GM23338 (cell line): Measurements from ENCODE around the gene BZW2. TPM values are rescaled to one million over a fixed set of nuclear protein-coding genes. Genes with fewer than 3 reads are reported as not detected.

Experiments
- ATAC-seq: fragments of 200-7000 bp; cut with Tn5 transposase; 3 replicates; pipeline ENCODE4 v1.9.1; 2020
- DNase-seq: peaks from one replicate; pipeline ENCODE4 v3.0.0-alpha.2; 2015; ENCODE audit warnings: low spot score
- H2AFZ ChIP-seq: fragments of 200-600 bp; sonication (generic); 2 replicates; pipeline ENCODE4 v1.8.0; 2016; ENCODE audit warnings: antibody characterized with exemption, mild to moderate bottlenecking, moderate library complexity
- H3F3A ChIP-seq: fragments of 200-600 bp; sonication (generic); replicated peaks from 2 replicates; pipeline ENCODE4 v1.8.0; 2017; ENCODE audit warnings: antibody characterized with exemption, mixed run types, low read depth
- H3K27ac ChIP-seq: fragments of 200-600 bp; sonication (generic); 2 replicates; pipeline ENCODE4 v1.6.1; 2016; ENCODE audit warnings: low read depth
- H3K27me3 ChIP-seq: fragments of 200-600 bp; sonication (generic); 2 replicates; pipeline ENCODE4 v1.8.0; 2016; ENCODE audit warnings: mild to moderate bottlenecking, mixed run types, moderate library complexity; ENCODE audit not compliant: insufficient read depth
- H3K36me3 ChIP-seq: fragments of 200-600 bp; sonication (generic); 2 replicates; pipeline ENCODE4 v1.8.0; 2016; ENCODE audit warnings: mild to moderate bottlenecking; ENCODE audit not compliant: insufficient read depth
- H3K4me1 ChIP-seq: fragments of 200-600 bp; sonication (generic); 2 replicates; pipeline ENCODE4 v1.8.0; 2016; ENCODE audit warnings: mild to moderate bottlenecking, moderate library complexity; ENCODE audit not compliant: insufficient read depth
- H3K4me2 ChIP-seq: fragments of 200-600 bp; sonication (generic); 2 replicates; pipeline ENCODE4 v1.7.1; 2017; ENCODE audit warnings: mixed run types
- H3K4me3 ChIP-seq: fragments of 200-600 bp; sonication (generic); 2 replicates; pipeline ENCODE4 v1.6.1; 2016; ENCODE audit warnings: mixed run types
- H3K79me2 ChIP-seq: fragments of 200-600 bp; sonication (generic); replicated peaks from 2 replicates; pipeline ENCODE4 v1.8.0; 2017; ENCODE audit warnings: mild to moderate bottlenecking; ENCODE audit not compliant: insufficient read depth
- H3K9me2 ChIP-seq: fragments of 200-600 bp; sonication (generic); 2 replicates; pipeline ENCODE4 v1.8.0; 2017; ENCODE audit not compliant: insufficient read depth
- H4K20me1 ChIP-seq: fragments of 200-600 bp; sonication (generic); replicated peaks from 2 replicates; pipeline ENCODE4 v1.8.0; 2017; ENCODE audit warnings: mild to moderate bottlenecking; ENCODE audit not compliant: insufficient read depth
- H3K27ac Mint-ChIP-seq: 2 replicates; pipeline ENCODE4 v1.8.0; 2020; ENCODE audit warnings: inconsistent platforms, mild to moderate bottlenecking, moderate library complexity, mixed read lengths
- H3K27me3 Mint-ChIP-seq: 3 replicates; pipeline ENCODE4 v1.8.0; 2022; ENCODE audit warnings: low read depth, mild to moderate bottlenecking, moderate library complexity, mixed read lengths, inconsistent platforms; ENCODE audit not compliant: insufficient read depth, poor library complexity
- H3K36me3 Mint-ChIP-seq: 3 replicates; pipeline ENCODE4 v1.8.0; 2021; ENCODE audit warnings: low read depth, mild to moderate bottlenecking, inconsistent platforms, moderate library complexity, mixed read lengths
- H3K4me1 Mint-ChIP-seq: 3 replicates; pipeline ENCODE4 v1.8.0; 2020; ENCODE audit warnings: mild to moderate bottlenecking, inconsistent platforms, mixed read lengths
- H3K4me3 Mint-ChIP-seq: 3 replicates; pipeline ENCODE4 v1.8.0; 2021; ENCODE audit warnings: moderate library complexity, mild to moderate bottlenecking, inconsistent platforms, mixed read lengths
- H3K9me3 Mint-ChIP-seq: 3 replicates; pipeline ENCODE4 v1.8.0; 2020; ENCODE audit warnings: moderate library complexity, mild to moderate bottlenecking, inconsistent platforms, mixed read lengths
- CREB1 ChIP-seq: fragments of 250-450 bp; sonication (Bioruptor Pico); IDR thresholded peaks from 2 replicates; pipeline ENCODE4 v1.5.0; 2020; ENCODE audit warnings: low read depth, mild to moderate bottlenecking, moderate library complexity
- EZH2 ChIP-seq: fragments of 200-600 bp; sonication (generic); IDR thresholded peaks from one replicate; pipeline ENCODE4 v1.8.0; 2017; ENCODE audit warnings: antibody characterized with exemption, mild to moderate bottlenecking, low read depth; ENCODE audit not compliant: unreplicated experiment
- EZH2phosphoT487 ChIP-seq: fragments of 200-600 bp; sonication (generic); IDR thresholded peaks from one replicate; pipeline ENCODE4 v1.8.1; 2018; ENCODE audit warnings: antibody characterized with exemption; ENCODE audit not compliant: unreplicated experiment
- JUNB ChIP-seq: IDR thresholded peaks from one replicate; pipeline ENCODE4 v1.6.1; 2016; ENCODE audit warnings: antibody characterized with exemption; ENCODE audit not compliant: unreplicated experiment
- NANOG ChIP-seq: IDR thresholded peaks from 2 replicates; pipeline ENCODE4 v1.6.1; 2016; ENCODE audit warnings: antibody characterized with exemption, borderline replicate concordance
- POLR2AphosphoS5 ChIP-seq: IDR thresholded peaks from 2 replicates; pipeline ENCODE4 v1.6.1; 2016; ENCODE audit warnings: antibody characterized with exemption, low read depth
- STAT1 ChIP-seq: IDR thresholded peaks from one replicate; pipeline ENCODE4 v1.6.1; 2016; ENCODE audit warnings: antibody characterized with exemption; ENCODE audit not compliant: unreplicated experiment
- ZNF114 ChIP-seq: fragments of 250-450 bp; sonication (Bioruptor Pico); IDR thresholded peaks from 2 replicates; pipeline ENCODE4 v1.5.0; 2020; ENCODE audit warnings: mild to moderate bottlenecking, moderate library complexity
- ZNF331 ChIP-seq: fragments of 250-450 bp; sonication (Bioruptor Pico); IDR thresholded peaks from 2 replicates; pipeline ENCODE4 v1.5.0; 2020; ENCODE audit warnings: low read depth, mild to moderate bottlenecking, moderate library complexity
- polyA plus RNA-seq: library from polyadenylated mRNA; unstranded; fragments of >200 nt; fragmentation: Nextera tagmentation; extraction: Ambion mirVana; gene quantifications from 2 replicates; pipeline ENCODE4 v1.2.1, GENCODE V29; 2016
- total RNA-seq: library from RNA; depleted of rRNA; stranded (reverse); fragments of >200 nt; shearing (Covaris generic); gene quantifications from 2 replicates; pipeline ENCODE4 v1.2.3, GENCODE V29; 2014
- TF ChIP-seq, protein P1 (sequence below): IDR thresholded peaks from one replicate; pipeline ENCODE4 v1.6.1; 2018; ENCODE audit warnings: antibody characterized with exemption; ENCODE audit not compliant: unreplicated experiment
- TF ChIP-seq, protein P2 (sequence below), 2 experiments: fragments of 200-600 bp in 1 of 2; sonication (generic) in 1 of 2; conservative IDR thresholded peaks; 2 replicates each; pipeline versions ENCODE4 v1.5.1 to v1.6.1; 2016 to 2017; ENCODE audit warnings: antibody characterized with exemption in 2 of 2, low read depth in 2 of 2, mild to moderate bottlenecking in 2 of 2, moderate library complexity in 1 of 2
- TF ChIP-seq, protein P3 (sequence below): fragments of 250-450 bp; sonication (Bioruptor Pico); IDR thresholded peaks from 2 replicates; pipeline ENCODE4 v1.5.0; 2020; ENCODE audit warnings: mild to moderate bottlenecking, moderate library complexity
- TF ChIP-seq, protein P4 (sequence below): IDR thresholded peaks from 2 replicates; pipeline ENCODE4 v1.6.1; 2016; ENCODE audit warnings: antibody characterized with exemption

The BZW2 gene
- total and polyA plus RNA-seq, 2 experiments from 2014 or later, result 88.8 to 108 TPM

DNA sequence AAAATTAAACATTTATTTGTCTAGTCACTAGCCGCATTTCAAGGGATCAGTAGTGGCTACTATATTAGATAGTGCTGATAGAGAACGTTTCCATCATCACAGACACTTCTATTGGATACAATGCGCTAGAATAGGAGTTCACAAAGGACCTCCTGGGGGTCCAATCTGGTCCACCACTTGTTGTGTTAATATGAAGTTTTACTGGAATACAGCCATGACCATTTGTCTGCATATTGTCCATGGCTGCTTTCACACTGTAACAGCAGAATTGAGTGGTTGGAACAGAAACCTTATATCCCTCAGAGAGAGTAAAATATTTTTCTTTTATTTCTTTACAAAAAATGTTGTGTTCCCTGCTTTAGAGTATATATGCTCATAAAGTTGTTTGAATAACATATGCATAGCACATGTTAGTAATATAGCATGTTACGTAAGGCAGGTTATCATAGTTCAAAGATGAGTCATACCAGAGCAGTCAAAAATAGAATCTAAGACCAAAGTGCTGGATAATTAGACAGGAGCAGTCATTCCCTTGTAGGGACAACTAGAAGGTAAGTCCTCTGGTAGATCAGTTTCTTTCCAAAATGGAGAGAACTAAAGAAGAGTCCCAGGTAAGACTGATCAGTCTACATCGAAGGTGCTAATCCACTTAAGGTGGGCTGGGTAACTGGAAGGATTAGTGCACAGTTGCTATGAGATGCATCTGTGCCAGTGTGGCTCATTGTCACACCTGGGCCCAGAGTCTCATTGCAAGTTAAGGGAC lies 14.9 kb downstream of the BZW2 start:
- no peaks in the 10 kb centered on the region for H3K9me3 Mint-ChIP-seq
- peaks cover 7% of the 10 kb centered on the region for H3K36me3 Mint-ChIP-seq
- Histone ChIP-seq H3K9me2 (no peaks in the 10 kb centered on the region), H3K4me2 (0 out of 2 replicates have a peak overlapping the region, but pooled peaks have one; percentile 15), H3K4me3 (no peak overlapping the region), H2AFZ (no peak overlapping the region), H3K36me3 (no peaks in the 10 kb centered on the region), H3K79me2 (peaks cover 97% of the 10 kb centered on the region), H3K27me3 (no peaks in the 10 kb centered on the region), H3K4me1 (peaks cover 43% of the 10 kb centered on the region), H4K20me1 (peaks cover 19% of the 10 kb centered on the region; the same call in 1 of the 2 replicates), H3K27ac (no peak overlapping the region), H3F3A (no peaks in the 10 kb centered on the region)
- DNase-seq (no peak), ATAC-seq (no peak)
- peaks cover 44% of the 10 kb centered on the region for H3K4me1 Mint-ChIP-seq
- H3K27ac Mint-ChIP-seq, result no peak overlapping the region
- H3K4me3 Mint-ChIP-seq, result no peak overlapping the region
- H3K27me3 Mint-ChIP-seq, result peaks cover 1% of the 10 kb centered on the region
- TF ChIP-seq JUNB (no peak), ZNF114 (no peak), CREB1 (no peak), ZNF331 (CRISPR knock-in tag) (no peak), STAT1 (no peak), POLR2AphosphoS5 (no peak), NANOG (no peak), EZH2phosphoT487 (no peak), EZH2 (no peak)
- TF ChIP-seq, protein P1, sequence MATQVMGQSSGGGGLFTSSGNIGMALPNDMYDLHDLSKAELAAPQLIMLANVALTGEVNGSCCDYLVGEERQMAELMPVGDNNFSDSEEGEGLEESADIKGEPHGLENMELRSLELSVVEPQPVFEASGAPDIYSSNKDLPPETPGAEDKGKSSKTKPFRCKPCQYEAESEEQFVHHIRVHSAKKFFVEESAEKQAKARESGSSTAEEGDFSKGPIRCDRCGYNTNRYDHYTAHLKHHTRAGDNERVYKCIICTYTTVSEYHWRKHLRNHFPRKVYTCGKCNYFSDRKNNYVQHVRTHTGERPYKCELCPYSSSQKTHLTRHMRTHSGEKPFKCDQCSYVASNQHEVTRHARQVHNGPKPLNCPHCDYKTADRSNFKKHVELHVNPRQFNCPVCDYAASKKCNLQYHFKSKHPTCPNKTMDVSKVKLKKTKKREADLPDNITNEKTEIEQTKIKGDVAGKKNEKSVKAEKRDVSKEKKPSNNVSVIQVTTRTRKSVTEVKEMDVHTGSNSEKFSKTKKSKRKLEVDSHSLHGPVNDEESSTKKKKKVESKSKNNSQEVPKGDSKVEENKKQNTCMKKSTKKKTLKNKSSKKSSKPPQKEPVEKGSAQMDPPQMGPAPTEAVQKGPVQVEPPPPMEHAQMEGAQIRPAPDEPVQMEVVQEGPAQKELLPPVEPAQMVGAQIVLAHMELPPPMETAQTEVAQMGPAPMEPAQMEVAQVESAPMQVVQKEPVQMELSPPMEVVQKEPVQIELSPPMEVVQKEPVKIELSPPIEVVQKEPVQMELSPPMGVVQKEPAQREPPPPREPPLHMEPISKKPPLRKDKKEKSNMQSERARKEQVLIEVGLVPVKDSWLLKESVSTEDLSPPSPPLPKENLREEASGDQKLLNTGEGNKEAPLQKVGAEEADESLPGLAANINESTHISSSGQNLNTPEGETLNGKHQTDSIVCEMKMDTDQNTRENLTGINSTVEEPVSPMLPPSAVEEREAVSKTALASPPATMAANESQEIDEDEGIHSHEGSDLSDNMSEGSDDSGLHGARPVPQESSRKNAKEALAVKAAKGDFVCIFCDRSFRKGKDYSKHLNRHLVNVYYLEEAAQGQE, result no peak
- TF ChIP-seq, protein P2, sequence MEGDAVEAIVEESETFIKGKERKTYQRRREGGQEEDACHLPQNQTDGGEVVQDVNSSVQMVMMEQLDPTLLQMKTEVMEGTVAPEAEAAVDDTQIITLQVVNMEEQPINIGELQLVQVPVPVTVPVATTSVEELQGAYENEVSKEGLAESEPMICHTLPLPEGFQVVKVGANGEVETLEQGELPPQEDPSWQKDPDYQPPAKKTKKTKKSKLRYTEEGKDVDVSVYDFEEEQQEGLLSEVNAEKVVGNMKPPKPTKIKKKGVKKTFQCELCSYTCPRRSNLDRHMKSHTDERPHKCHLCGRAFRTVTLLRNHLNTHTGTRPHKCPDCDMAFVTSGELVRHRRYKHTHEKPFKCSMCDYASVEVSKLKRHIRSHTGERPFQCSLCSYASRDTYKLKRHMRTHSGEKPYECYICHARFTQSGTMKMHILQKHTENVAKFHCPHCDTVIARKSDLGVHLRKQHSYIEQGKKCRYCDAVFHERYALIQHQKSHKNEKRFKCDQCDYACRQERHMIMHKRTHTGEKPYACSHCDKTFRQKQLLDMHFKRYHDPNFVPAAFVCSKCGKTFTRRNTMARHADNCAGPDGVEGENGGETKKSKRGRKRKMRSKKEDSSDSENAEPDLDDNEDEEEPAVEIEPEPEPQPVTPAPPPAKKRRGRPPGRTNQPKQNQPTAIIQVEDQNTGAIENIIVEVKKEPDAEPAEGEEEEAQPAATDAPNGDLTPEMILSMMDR (conservative IDR thresholded peaks at IDR 0.05; ENCODE audit: low read depth in 2 of 2), result no peak
- TF ChIP-seq, protein P3, sequence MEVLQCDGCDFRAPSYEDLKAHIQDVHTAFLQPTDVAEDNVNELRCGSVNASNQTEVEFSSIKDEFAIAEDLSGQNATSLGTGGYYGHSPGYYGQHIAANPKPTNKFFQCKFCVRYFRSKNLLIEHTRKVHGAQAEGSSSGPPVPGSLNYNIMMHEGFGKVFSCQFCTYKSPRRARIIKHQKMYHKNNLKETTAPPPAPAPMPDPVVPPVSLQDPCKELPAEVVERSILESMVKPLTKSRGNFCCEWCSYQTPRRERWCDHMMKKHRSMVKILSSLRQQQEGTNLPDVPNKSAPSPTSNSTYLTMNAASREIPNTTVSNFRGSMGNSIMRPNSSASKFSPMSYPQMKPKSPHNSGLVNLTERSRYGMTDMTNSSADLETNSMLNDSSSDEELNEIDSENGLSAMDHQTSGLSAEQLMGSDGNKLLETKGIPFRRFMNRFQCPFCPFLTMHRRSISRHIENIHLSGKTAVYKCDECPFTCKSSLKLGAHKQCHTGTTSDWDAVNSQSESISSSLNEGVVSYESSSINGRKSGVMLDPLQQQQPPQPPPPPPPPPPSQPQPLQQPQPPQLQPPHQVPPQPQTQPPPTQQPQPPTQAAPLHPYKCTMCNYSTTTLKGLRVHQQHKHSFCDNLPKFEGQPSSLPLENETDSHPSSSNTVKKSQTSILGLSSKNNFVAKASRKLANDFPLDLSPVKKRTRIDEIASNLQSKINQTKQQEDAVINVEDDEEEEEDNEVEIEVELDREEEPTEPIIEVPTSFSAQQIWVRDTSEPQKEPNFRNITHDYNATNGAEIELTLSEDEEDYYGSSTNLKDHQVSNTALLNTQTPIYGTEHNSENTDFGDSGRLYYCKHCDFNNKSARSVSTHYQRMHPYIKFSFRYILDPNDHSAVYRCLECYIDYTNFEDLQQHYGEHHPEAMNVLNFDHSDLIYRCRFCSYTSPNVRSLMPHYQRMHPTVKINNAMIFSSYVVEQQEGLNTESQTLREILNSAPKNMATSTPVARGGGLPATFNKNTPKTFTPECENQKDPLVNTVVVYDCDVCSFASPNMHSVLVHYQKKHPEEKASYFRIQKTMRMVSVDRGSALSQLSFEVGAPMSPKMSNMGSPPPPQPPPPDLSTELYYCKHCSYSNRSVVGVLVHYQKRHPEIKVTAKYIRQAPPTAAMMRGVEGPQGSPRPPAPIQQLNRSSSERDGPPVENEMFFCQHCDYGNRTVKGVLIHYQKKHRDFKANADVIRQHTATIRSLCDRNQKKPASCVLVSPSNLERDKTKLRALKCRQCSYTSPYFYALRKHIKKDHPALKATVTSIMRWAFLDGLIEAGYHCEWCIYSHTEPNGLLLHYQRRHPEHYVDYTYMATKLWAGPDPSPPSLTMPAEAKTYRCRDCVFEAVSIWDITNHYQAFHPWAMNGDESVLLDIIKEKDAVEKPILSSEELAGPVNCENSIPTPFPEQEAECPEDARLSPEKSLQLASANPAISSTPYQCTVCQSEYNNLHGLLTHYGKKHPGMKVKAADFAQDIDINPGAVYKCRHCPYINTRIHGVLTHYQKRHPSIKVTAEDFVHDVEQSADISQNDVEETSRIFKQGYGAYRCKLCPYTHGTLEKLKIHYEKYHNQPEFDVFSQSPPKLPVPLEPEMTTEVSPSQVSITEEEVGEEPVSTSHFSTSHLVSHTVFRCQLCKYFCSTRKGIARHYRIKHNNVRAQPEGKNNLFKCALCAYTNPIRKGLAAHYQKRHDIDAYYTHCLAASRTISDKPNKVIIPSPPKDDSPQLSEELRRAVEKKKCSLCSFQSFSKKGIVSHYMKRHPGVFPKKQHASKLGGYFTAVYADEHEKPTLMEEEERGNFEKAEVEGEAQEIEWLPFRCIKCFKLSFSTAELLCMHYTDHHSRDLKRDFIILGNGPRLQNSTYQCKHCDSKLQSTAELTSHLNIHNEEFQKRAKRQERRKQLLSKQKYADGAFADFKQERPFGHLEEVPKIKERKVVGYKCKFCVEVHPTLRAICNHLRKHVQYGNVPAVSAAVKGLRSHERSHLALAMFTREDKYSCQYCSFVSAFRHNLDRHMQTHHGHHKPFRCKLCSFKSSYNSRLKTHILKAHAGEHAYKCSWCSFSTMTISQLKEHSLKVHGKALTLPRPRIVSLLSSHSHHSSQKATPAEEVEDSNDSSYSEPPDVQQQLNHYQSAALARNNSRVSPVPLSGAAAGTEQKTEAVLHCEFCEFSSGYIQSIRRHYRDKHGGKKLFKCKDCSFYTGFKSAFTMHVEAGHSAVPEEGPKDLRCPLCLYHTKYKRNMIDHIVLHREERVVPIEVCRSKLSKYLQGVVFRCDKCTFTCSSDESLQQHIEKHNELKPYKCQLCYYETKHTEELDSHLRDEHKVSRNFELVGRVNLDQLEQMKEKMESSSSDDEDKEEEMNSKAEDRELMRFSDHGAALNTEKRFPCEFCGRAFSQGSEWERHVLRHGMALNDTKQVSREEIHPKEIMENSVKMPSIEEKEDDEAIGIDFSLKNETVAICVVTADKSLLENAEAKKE (CRISPR knock-in tag), result no peak
- TF ChIP-seq, protein P4, sequence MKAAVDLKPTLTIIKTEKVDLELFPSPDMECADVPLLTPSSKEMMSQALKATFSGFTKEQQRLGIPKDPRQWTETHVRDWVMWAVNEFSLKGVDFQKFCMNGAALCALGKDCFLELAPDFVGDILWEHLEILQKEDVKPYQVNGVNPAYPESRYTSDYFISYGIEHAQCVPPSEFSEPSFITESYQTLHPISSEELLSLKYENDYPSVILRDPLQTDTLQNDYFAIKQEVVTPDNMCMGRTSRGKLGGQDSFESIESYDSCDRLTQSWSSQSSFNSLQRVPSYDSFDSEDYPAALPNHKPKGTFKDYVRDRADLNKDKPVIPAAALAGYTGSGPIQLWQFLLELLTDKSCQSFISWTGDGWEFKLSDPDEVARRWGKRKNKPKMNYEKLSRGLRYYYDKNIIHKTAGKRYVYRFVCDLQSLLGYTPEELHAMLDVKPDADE, result no peak
